Thoracic aorta (tissue), 2 donors: ENCODE results near the gene USP6NL. TPM values are rescaled to one million over a fixed set of nuclear protein-coding genes. Genes with fewer than 3 reads are reported as not detected.

Source experiments
- ATAC-seq: fragments of 150-250 bp; one replicate; pipeline ENCODE4 v1.8.0; 2017; ENCODE audit warnings: low read depth; ENCODE audit not compliant: insufficient number of reproducible peaks, low FRiP score
- DNase-seq: peaks from one replicate; pipeline ENCODE4 v3.0.0-alpha.2; 2020; ENCODE audit warnings: low spot score
- H3K27ac ChIP-seq, 2 donors: fragments of 200-600 bp; sonication (generic); 1 replicate in 1 of 2; 2 replicates in 1 of 2; pipeline ENCODE4 v1.5.1; 2016; ENCODE audit warnings: mild to moderate bottlenecking in 2 of 2, moderate library complexity in 2 of 2
- H3K27me3 ChIP-seq: fragments of 200-600 bp; sonication (generic); replicated peaks from 2 replicates; pipeline ENCODE4 v1.6.0; 2016; ENCODE audit warnings: mild to moderate bottlenecking; ENCODE audit not compliant: insufficient read depth
- H3K36me3 ChIP-seq: fragments of 200-600 bp; sonication (generic); one replicate; pipeline ENCODE4 v1.5.1; 2016
- H3K4me1 ChIP-seq, 2 donors: fragments of 200-600 bp; sonication (generic); 1 replicate in 1 of 2; 2 replicates in 1 of 2; pipeline versions ENCODE4 v1.5.1 to v1.6.0; 2016; ENCODE audit warnings: low read depth in 2 of 2, mild to moderate bottlenecking in 1 of 2; ENCODE audit not compliant: control insufficient read depth in 1 of 2
- H3K4me3 ChIP-seq: fragments of 200-600 bp; sonication (generic); 2 replicates; pipeline ENCODE4 v1.5.1; 2016; ENCODE audit warnings: mild to moderate bottlenecking
- H3K9me3 ChIP-seq: fragments of 200-600 bp; sonication (generic); 2 replicates; pipeline ENCODE4 v1.5.1; 2016
- total RNA-seq, 2 donors: library from RNA; depleted of rRNA; stranded (reverse); fragments of >200 nt; gene quantifications; one replicate each; pipeline versions ENCODE4 v1.1.0 to v1.2.3, GENCODE V29; 2016
- TF ChIP-seq, protein P1 (sequence below): fragments of 200-600 bp; sonication (generic); IDR thresholded peaks from one replicate; pipeline ENCODE4 v1.5.1; 2019; ENCODE audit warnings: antibody characterized with exemption

Gene USP6NL
- total RNA-seq, 2 donors from 2014 or later, result 9.5 to 15.0 TPM

DNA sequence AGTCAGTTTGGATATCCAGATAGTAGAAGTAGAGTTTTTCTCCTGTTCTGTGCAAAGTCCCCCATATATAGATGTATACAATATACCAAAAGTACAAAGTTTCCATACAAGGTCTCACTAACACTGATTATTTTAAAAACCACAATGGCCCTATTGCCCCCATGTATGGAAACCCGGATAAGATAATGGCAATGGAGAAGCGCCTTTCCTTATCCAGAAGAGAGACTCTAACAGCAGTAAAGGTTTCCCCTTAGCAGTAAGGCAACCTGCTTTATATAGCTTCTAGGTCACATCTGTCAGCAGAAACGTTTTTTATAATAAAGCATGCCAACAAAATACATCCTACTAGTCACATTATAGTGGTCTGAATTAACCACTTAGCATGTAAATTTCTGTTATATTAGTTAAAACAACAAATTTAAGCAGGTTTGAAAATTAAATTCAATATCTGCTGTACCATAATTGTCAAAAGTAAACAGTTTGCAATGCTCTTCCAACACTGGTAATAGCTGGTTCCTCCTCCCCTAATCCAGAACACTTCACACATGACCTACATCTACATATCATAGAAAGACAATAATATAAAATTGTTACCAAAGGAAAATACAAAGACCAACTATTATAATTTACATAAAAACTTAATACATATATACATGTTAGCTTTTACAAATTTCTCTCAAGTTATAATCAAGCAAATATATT is 22.4 kb downstream of the USP6NL start:
- H3K4me1 ChIP-seq, result no peaks in the 10 kb centered on the region
- H3K27ac ChIP-seq, result no peak overlapping the region
- no peaks in the 10 kb centered on the region for H3K9me3 ChIP-seq
- H3K4me3 ChIP-seq, result no peak overlapping the region
- DNase-seq (no peak), ATAC-seq (no peak)
- H3K36me3 ChIP-seq, result no peaks in the 10 kb centered on the region
- no peaks in the 10 kb centered on the region for H3K27me3 ChIP-seq
- TF ChIP-seq, protein P1, sequence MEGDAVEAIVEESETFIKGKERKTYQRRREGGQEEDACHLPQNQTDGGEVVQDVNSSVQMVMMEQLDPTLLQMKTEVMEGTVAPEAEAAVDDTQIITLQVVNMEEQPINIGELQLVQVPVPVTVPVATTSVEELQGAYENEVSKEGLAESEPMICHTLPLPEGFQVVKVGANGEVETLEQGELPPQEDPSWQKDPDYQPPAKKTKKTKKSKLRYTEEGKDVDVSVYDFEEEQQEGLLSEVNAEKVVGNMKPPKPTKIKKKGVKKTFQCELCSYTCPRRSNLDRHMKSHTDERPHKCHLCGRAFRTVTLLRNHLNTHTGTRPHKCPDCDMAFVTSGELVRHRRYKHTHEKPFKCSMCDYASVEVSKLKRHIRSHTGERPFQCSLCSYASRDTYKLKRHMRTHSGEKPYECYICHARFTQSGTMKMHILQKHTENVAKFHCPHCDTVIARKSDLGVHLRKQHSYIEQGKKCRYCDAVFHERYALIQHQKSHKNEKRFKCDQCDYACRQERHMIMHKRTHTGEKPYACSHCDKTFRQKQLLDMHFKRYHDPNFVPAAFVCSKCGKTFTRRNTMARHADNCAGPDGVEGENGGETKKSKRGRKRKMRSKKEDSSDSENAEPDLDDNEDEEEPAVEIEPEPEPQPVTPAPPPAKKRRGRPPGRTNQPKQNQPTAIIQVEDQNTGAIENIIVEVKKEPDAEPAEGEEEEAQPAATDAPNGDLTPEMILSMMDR, result no peak

DNA sequence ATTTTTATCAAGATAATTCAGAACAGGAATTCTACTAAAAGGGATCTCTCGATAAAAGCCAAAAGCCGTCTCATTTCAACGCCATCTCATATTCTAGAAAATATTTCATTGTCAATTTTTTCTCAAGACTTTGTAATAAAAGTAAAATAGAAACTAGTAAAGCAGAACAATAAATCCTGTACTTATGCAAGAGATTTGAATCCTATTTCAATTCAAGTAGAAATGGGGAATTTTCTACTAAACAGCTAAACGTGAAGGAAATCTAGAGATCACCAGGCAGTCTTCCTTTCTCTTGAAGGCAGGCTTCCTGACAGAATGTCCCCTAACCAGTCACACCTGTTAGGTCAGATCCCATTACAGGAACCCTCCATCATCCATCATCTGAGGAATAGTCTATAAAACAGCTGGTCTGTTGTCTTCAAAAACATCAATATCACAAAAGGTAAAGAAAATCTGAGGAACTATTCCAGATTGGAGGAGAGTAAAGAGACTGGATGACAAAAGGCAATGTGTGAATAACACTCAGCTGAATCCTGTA is 23.7 kb downstream of the USP6NL start:
- no peak for DNase-seq
- H3K4me3 ChIP-seq, result no peak overlapping the region

DNA sequence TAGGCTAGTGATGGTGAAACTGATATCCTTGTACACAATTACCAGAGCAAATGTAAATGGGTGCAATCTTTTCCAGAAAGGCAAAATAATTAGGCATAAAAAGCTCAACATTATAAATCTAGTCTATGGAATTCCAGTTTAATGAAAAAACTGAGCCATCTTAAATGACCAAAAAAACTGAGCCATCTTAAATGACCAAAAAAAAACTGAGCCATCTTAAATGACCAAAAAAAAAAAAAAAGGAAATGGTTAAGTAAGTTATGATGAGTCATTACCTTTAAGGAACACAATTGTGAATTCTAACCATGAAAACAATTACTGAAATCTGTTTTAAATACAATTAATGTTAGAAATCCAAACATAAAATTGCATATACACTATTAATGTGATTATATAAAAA is 25.3 kb downstream of the USP6NL start:
- H3K27me3 ChIP-seq, result no peaks in the 10 kb centered on the region

More for the DNA sequence above, 23.7 kb downstream of the USP6NL start:
- Histone ChIP-seq H3K9me3 (no peaks in the 10 kb centered on the region), H3K4me1 (no peaks in the 10 kb centered on the region), H3K27me3 (no peaks in the 10 kb centered on the region), H3K27ac (no peak overlapping the region), H3K36me3 (no peaks in the 10 kb centered on the region)
- ATAC-seq, result no peak
- TF ChIP-seq, protein P1, result no peak

DNA sequence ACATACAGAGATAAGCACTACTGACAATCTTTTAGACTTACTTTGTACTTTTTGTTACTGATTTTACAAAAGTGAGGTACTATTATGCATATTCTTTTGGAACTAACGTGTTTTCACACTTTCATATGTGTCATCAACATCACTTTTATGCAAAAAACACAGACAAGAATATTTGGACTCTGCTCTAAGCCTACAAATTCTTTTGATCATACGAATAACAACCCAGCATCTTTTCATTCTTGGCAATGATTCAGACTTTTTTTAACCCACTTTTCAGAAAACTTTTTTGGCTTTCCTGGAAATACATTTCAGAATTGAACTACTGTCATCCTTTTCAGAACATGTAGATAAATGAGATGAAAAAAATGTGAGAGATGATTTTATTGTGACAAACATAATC is 30.2 kb downstream of the USP6NL start:
- ATAC-seq (no peak), DNase-seq (no peak)
- Histone ChIP-seq H3K36me3 (no peaks in the 10 kb centered on the region), H3K27me3 (no peaks in the 10 kb centered on the region), H3K27ac (no peak overlapping the region), H3K4me3 (no peak overlapping the region), H3K9me3 (no peaks in the 10 kb centered on the region), H3K4me1 (no peaks in the 10 kb centered on the region)
- TF ChIP-seq, protein P1, result no peak

More for the DNA sequence above, 25.3 kb downstream of the USP6NL start:
- Histone ChIP-seq H3K9me3 (no peaks in the 10 kb centered on the region), H3K36me3 (no peaks in the 10 kb centered on the region), H3K4me3 (no peak overlapping the region), H3K27ac (no peak overlapping the region), H3K4me1 (no peaks in the 10 kb centered on the region)
- no peak for DNase-seq
- TF ChIP-seq, protein P1, result no peak
- no peak for ATAC-seq

DNA sequence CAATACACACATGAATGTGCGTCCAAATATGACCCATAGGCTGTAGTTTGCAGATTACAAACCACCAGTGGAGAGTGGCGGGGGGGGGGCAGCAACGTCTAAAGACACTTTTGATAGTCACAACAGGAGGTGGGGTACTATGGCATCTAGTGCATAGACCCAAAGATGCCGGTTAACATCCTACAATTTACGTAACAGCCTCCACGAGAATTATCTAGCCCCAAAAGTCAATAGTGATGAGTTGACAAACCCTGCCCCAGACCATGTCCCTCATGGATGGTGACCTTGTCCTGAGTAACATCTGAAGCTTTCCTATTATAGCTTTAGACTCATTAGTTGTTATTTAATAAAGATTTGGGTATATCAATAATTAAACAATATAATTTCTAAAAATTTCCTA is 31.6 kb downstream of the USP6NL start:
- H3K27ac ChIP-seq, result no peak overlapping the region
- no peaks in the 10 kb centered on the region for H3K36me3 ChIP-seq
- H3K4me3 ChIP-seq, result no peak overlapping the region
- TF ChIP-seq, protein P1, result no peak
- no peaks in the 10 kb centered on the region for H3K27me3 ChIP-seq
- no peaks in the 10 kb centered on the region for H3K4me1 ChIP-seq
- DNase-seq (no peak), ATAC-seq (no peak)
- no peaks in the 10 kb centered on the region for H3K9me3 ChIP-seq
